OCI-LY1 (cell line): Measurements from ENCODE around the gene MTX1.
"Not testable (repeated sequence)": the region's sequence is repeated elsewhere in the genome, so short reads cannot be mapped to it uniquely, and the experiment has no call there.

Source experiments
- H2AFZ ChIP-seq: fragments of 200-600 bp; sonication (generic), shearing (Covaris generic); 2 replicates; pipeline ENCODE4 v1.6.0; 2014; ENCODE audit warnings: antibody characterized with exemption, mild to moderate bottlenecking, low read length
- H3F3A ChIP-seq: fragments of 200-600 bp; sonication (generic), shearing (Covaris generic); 2 replicates; pipeline ENCODE4 v1.6.0; 2014; ENCODE audit warnings: mild to moderate bottlenecking, antibody characterized with exemption, low read length, moderate library complexity; ENCODE audit not compliant: insufficient read depth
- H3K27ac ChIP-seq: fragments of 200-600 bp; sonication (generic); 2 replicates; pipeline ENCODE4 v1.5.1; 2014; ENCODE audit warnings: low read length, mixed run types, mild to moderate bottlenecking, low read depth; ENCODE audit not compliant: poor library complexity, severe bottlenecking
- H3K27me3 ChIP-seq: fragments of 200-600 bp; sonication (generic); 2 replicates; pipeline ENCODE4 v1.6.0; 2014; ENCODE audit warnings: antibody characterized with exemption, mild to moderate bottlenecking, low read length, moderate library complexity; ENCODE audit not compliant: insufficient read depth
- H3K36me3 ChIP-seq: fragments of 200-600 bp; sonication (generic); 2 replicates; pipeline ENCODE4 v1.6.1; 2014; ENCODE audit warnings: mild to moderate bottlenecking, antibody characterized with exemption, low read length, moderate library complexity, mixed read lengths; ENCODE audit not compliant: insufficient read depth
- H3K4me1 ChIP-seq: fragments of 200-600 bp; sonication (generic); 2 replicates; pipeline ENCODE4 v1.5.1; 2014; ENCODE audit warnings: mild to moderate bottlenecking, low read length, moderate library complexity; ENCODE audit not compliant: insufficient read depth, severe bottlenecking
- H3K4me2 ChIP-seq: fragments of 200-600 bp; sonication (generic), shearing (Covaris generic); 2 replicates; pipeline ENCODE4 v1.6.1; 2014; ENCODE audit warnings: low read length
- H3K4me3 ChIP-seq: fragments of 200-600 bp; sonication (generic); 2 replicates; pipeline ENCODE4 v1.5.1; 2014; ENCODE audit warnings: low read length, low read depth, mild to moderate bottlenecking, mixed read lengths; ENCODE audit not compliant: poor library complexity, severe bottlenecking
- H3K79me2 ChIP-seq: fragments of 200-600 bp; shearing (Covaris generic); 2 replicates; pipeline ENCODE4 v1.6.1; 2016; ENCODE audit warnings: mixed run types, low read length, mixed read lengths; ENCODE audit not compliant: insufficient read depth
- H3K9ac ChIP-seq: fragments of 200-600 bp; sonication (generic), shearing (Covaris generic); 2 replicates; pipeline ENCODE4 v1.6.1; 2014; ENCODE audit warnings: mild to moderate bottlenecking, low read length, mixed read lengths
- H3K9me2 ChIP-seq: fragments of 200-600 bp; sonication (generic), shearing (Covaris generic); 2 replicates; pipeline ENCODE4 v1.6.1; 2014; ENCODE audit warnings: low read depth, mild to moderate bottlenecking, low read length, mixed read lengths
- H3K9me3 ChIP-seq: fragments of 200-600 bp; shearing (Covaris generic); 2 replicates; pipeline ENCODE4 v1.6.1; 2014; ENCODE audit warnings: low read length, mixed read lengths
- H4K20me1 ChIP-seq: fragments of 200-600 bp; sonication (generic), shearing (Covaris generic); 2 replicates; pipeline ENCODE4 v1.6.0; 2016; ENCODE audit warnings: mild to moderate bottlenecking, low read length; ENCODE audit not compliant: insufficient read depth
- EZH2 ChIP-seq: fragments of 200-600 bp; sonication (generic), shearing (Covaris generic); IDR thresholded peaks from 2 replicates; pipeline ENCODE4 v1.8.0; 2017; ENCODE audit warnings: borderline replicate concordance, mixed run types, mild to moderate bottlenecking, antibody characterized with exemption, low read length, moderate library complexity, mixed read lengths
- TF ChIP-seq, protein P1 (sequence below): fragments of 200-600 bp; sonication (generic), shearing (Covaris generic); IDR thresholded peaks from 2 replicates; pipeline ENCODE4 v1.5.1; 2017; ENCODE audit warnings: mild to moderate bottlenecking, antibody characterized with exemption, low read length, moderate library complexity, mixed read lengths

The MTX1 gene

DNA sequence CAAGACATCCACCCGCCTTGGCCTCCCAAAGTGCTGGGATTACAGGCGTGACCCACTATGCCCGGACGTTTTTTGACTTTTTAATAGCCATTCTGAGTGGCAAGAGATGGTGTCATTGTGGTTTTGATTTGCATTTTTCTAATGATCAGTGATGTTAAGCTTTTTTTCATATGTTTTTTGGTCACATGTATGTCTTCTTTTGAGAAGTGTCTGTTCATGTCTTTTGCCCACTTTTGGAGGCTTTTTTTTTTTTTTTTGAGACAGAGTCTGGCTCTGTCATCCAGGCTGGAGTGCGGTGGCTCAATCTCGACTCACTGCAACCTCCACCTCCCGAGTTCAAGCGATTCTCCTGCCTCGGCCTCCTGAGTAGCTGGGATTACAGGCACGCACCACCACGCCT lies 43.9 kb upstream of the MTX1 start:
- H3K27ac ChIP-seq, H3K79me2 ChIP-seq, H3K9me2 ChIP-seq, H2AFZ ChIP-seq, H3K4me2 ChIP-seq, H3K4me3 ChIP-seq, H4K20me1 ChIP-seq, H3K4me1 ChIP-seq, H3K27me3 ChIP-seq, H3K9me3 ChIP-seq, H3F3A ChIP-seq, H3K9ac ChIP-seq: not testable (repeated sequence)
- H3K36me3 ChIP-seq = peaks cover 10% of the 10 kb centered on the region

DNA sequence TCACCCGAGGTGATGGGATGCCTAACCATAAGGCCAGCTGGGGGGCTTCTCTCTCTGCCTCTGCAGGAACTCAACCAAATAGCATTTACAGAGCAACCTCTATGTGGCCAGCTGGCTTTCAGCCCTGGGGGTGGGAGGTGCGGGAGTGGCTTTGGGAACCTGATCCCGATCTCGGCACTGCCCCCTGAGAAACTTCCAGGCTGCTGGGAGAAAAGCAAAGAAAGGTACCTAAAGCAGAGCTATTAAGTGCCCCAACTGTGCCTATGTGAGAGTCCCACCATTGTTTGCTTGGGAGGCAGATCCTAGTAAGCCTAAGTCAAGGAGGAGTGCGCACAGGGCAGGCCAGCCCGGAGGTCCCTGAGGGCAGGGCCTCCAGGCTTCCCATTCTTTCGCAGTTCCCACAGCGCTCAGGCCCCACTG lies 42.4 kb upstream of the MTX1 start:
- no peak overlapping the region for H3K4me2 ChIP-seq
- H3K4me3 ChIP-seq = no peak overlapping the region

DNA sequence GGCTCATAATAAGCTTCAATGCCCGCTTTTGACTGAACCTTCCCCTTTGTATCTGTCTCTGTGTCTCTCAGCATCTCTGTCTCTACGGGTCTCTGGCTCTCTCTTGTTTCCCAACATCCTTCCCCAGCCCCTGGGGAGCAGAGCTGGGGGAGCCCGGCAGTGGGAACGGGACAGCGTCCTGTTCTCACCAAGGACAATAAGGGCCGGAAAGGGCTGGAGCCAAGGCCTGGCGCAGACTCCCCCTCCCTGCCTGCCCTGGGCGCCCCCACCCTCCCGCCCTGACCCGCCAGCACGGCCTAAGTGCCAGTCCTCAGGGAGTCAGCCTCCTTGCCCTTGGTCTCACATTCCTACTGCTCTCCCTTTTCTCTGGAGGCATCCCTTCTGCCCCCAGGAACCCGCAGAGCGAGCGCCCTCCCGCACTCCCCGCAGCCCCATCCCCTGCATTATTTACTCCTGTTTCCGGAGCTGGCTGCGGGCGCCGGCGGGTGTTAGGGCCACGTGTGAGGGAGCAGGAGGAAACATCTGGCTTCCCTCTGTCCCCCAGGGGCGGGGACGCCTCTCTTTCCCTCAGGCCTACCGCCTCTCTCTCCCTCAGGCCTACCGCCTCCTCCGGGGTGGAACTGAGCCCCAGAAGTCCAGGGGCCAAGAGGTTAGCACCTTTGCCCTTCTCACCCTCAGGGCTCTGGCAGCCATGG lies 41.9 kb upstream of the MTX1 start:
- no peak overlapping the region for H3K4me3 ChIP-seq
- H3F3A ChIP-seq = no peaks in the 10 kb centered on the region
- no peak overlapping the region for H3K27ac ChIP-seq
- no peak for TF ChIP-seq EZH2
- TF ChIP-seq, protein P1, sequence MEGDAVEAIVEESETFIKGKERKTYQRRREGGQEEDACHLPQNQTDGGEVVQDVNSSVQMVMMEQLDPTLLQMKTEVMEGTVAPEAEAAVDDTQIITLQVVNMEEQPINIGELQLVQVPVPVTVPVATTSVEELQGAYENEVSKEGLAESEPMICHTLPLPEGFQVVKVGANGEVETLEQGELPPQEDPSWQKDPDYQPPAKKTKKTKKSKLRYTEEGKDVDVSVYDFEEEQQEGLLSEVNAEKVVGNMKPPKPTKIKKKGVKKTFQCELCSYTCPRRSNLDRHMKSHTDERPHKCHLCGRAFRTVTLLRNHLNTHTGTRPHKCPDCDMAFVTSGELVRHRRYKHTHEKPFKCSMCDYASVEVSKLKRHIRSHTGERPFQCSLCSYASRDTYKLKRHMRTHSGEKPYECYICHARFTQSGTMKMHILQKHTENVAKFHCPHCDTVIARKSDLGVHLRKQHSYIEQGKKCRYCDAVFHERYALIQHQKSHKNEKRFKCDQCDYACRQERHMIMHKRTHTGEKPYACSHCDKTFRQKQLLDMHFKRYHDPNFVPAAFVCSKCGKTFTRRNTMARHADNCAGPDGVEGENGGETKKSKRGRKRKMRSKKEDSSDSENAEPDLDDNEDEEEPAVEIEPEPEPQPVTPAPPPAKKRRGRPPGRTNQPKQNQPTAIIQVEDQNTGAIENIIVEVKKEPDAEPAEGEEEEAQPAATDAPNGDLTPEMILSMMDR = no peak
- H3K9me2 ChIP-seq = no peaks in the 10 kb centered on the region
- H3K4me2 ChIP-seq = no peak overlapping the region
- H3K9ac ChIP-seq = no peak overlapping the region
- no peaks in the 10 kb centered on the region; the same call in 1 of the 2 replicates for H3K27me3 ChIP-seq
- no peaks in the 10 kb centered on the region for H3K79me2 ChIP-seq
- peaks cover 17% of the 10 kb centered on the region for H3K36me3 ChIP-seq
- H2AFZ ChIP-seq = no peak overlapping the region
- no peaks in the 10 kb centered on the region for H4K20me1 ChIP-seq
- H3K4me1 ChIP-seq = peaks cover 5% of the 10 kb centered on the region
- no peaks in the 10 kb centered on the region for H3K9me3 ChIP-seq

More for the DNA sequence above, 42.4 kb upstream of the MTX1 start:
- Histone ChIP-seq H3F3A (no peaks in the 10 kb centered on the region), H3K79me2 (no peaks in the 10 kb centered on the region), H3K9me2 (no peaks in the 10 kb centered on the region), H3K9me3 (no peaks in the 10 kb centered on the region), H4K20me1 (no peaks in the 10 kb centered on the region), H3K27ac (no peak overlapping the region), H3K9ac (no peak overlapping the region), H3K36me3 (peaks cover 17% of the 10 kb centered on the region), H3K27me3 (no peaks in the 10 kb centered on the region; the same call in 1 of the 2 replicates), H2AFZ (no peak overlapping the region), H3K4me1 (peaks cover 5% of the 10 kb centered on the region)
- no peak for TF ChIP-seq EZH2
- TF ChIP-seq, protein P1 = no peak
